Vagina (tissue), 2 donors: Measurements from ENCODE around the gene HAPLN2. TPM values are rescaled to one million over a fixed set of nuclear protein-coding genes. Genes with fewer than 3 reads are reported as not detected.
"Not testable (repeated sequence)": the region's sequence is repeated elsewhere in the genome, so short reads cannot be mapped to it uniquely, and the experiment has no call there.

Source experiments
- DNase-seq, 2 donors: peaks; one replicate each; pipeline ENCODE4 v3.0.0-alpha.2; 2017; ENCODE audit errors: extremely low spot score in 2 of 2
- H3K27ac ChIP-seq: fragments of 200-600 bp; sonication (generic); one replicate; pipeline ENCODE4 v1.5.1; 2019
- H3K27me3 ChIP-seq: fragments of 200-600 bp; sonication (generic); one replicate; pipeline ENCODE4 v1.5.1; 2019
- H3K36me3 ChIP-seq, 2 donors: fragments of 200-600 bp; sonication (generic); one replicate each; pipeline ENCODE4 v1.5.1; 2017 to 2019
- H3K4me1 ChIP-seq: fragments of 200-600 bp; sonication (generic); one replicate; pipeline ENCODE4 v1.5.1; 2019
- H3K4me3 ChIP-seq, 2 donors: fragments of 200-600 bp; sonication (generic); 1 replicate in 1 of 2; 2 replicates in 1 of 2; pipeline ENCODE4 v1.5.1; 2016 to 2019
- H3K9me3 ChIP-seq: fragments of 200-600 bp; sonication (generic); one replicate; pipeline ENCODE4 v1.5.1; 2019
- POLR2A ChIP-seq, 2 donors: fragments of 450-650 bp; IDR thresholded peaks; one replicate each; pipeline ENCODE4 v1.6.1; 2017; ENCODE audit warnings: antibody characterized with exemption in 2 of 2, mild to moderate bottlenecking in 2 of 2, moderate library complexity in 2 of 2
- POLR2AphosphoS5 ChIP-seq, 2 donors: sonication (generic); formaldehyde crosslinking; IDR thresholded peaks; one replicate each; pipeline ENCODE4 v1.9.0; 2017; ENCODE audit warnings: antibody characterized with exemption in 2 of 2, mild to moderate bottlenecking in 2 of 2, low read depth in 1 of 2; ENCODE audit not compliant: insufficient read depth in 1 of 2
- intact Hi-C: fragments of 100-400 bp; cut with DNase I; formaldehyde crosslinking; loops from one replicate; pipeline ENCODE4 v1.15.1; 2023
- total RNA-seq: library from RNA; depleted of rRNA; stranded (reverse); fragments of >200 nt; gene quantifications from one replicate; pipeline ENCODE4 v1.2.3, GENCODE V29; 2016
- TF ChIP-seq, protein P1 (sequence below), 3 experiments: fragments of 450-650 bp in 2 of 3; fragments of 200-600 bp in 1 of 3; sonication (generic) in 1 of 3; IDR thresholded peaks; one replicate each; pipeline ENCODE4 v1.5.1; 2017 to 2019; ENCODE audit warnings: antibody characterized with exemption in 3 of 3, mild to moderate bottlenecking in 2 of 3, moderate library complexity in 2 of 3

HAPLN2 gene
- total RNA-seq, 1 donor from 2014 or later, result not detected

DNA sequence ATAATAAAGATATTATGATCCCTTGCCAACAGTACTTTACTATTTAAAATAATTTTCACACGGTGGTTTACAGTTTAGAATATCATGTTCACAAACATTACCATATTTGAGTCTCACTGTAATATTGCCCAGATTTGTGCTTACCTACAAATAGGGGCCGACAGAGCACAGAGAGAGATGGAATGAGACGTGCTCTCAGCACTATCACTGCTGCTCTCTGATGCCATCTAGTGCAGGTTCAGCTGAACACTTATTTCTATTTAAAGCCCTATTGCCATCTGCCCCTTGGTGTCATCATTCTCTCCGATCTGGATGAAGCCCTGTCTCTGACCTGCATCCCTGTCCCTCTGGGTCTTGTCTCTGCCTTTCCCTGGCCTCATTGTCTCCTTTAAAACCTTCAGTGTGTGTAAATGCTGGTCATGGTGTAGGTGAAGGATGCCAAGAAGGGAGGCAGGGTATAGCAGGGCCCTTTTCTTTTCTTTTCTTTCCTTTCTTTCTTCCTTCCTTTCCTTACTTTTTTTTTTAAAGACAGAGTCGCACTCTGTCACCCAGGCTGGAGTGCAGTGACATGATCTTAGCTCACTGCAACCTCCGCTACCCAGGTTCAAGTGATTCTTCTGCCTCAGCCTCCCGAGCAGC, 11.1 kb upstream of the HAPLN2 start:
- Histone ChIP-seq H3K4me1 (no peaks in the 10 kb centered on the region), H3K27ac (no peak overlapping the region), H3K9me3 (no peaks in the 10 kb centered on the region), H3K36me3 (no peaks in the 10 kb centered on the region), H3K27me3 (no peaks in the 10 kb centered on the region), H3K4me3 (no peak overlapping the region)
- intact Hi-C loops, result loop anchor here (5.0 kb wide), 1 partner anchor 151 kb away; no protein-coding TSS in a partner anchor
- no peak for DNase-seq
- TF ChIP-seq, protein P1, sequence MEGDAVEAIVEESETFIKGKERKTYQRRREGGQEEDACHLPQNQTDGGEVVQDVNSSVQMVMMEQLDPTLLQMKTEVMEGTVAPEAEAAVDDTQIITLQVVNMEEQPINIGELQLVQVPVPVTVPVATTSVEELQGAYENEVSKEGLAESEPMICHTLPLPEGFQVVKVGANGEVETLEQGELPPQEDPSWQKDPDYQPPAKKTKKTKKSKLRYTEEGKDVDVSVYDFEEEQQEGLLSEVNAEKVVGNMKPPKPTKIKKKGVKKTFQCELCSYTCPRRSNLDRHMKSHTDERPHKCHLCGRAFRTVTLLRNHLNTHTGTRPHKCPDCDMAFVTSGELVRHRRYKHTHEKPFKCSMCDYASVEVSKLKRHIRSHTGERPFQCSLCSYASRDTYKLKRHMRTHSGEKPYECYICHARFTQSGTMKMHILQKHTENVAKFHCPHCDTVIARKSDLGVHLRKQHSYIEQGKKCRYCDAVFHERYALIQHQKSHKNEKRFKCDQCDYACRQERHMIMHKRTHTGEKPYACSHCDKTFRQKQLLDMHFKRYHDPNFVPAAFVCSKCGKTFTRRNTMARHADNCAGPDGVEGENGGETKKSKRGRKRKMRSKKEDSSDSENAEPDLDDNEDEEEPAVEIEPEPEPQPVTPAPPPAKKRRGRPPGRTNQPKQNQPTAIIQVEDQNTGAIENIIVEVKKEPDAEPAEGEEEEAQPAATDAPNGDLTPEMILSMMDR (IDR thresholded peaks at IDR 0.05), result peak; percentile 50 to 82 (median 70)
- no peak for TF ChIP-seq POLR2A (IDR thresholded peaks at IDR 0.05)
- TF ChIP-seq POLR2AphosphoS5 (IDR thresholded peaks at IDR 0.05; ENCODE audit: insufficient read depth in 1 of 2, low read depth in 1 of 2), result peak in 1 of 2 donors; percentile 39

DNA sequence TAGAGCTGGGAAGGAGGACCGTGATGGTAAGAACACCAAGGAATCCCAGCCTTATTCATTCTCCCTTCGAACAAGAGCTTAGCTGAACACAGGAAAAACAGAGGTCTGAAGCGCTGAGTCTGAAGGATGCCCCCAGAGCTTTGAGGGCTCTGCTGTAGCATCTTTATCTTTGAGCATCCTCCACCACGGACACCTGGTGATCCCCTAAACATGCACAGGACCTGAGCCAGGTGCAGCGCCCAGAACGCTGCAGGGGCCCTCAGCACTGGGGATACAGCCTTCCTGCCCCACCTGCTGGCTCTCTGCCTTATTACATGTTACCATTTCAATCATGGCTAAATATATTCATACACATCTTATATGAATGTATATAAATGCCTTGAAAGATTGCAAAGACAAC, 10.2 kb upstream of the HAPLN2 start:
- TF ChIP-seq POLR2A (IDR thresholded peaks at IDR 0.05) (no peak), POLR2AphosphoS5 (IDR thresholded peaks at IDR 0.05; ENCODE audit: insufficient read depth in 1 of 2, low read depth in 1 of 2) (no peak)
- TF ChIP-seq, protein P1 (IDR thresholded peaks at IDR 0.05), result no peak
- H3K4me3 ChIP-seq, result no peak overlapping the region
- intact Hi-C loops, result loop anchor here (5.0 kb wide), 1 partner anchor 152 kb away; no protein-coding TSS in a partner anchor

DNA sequence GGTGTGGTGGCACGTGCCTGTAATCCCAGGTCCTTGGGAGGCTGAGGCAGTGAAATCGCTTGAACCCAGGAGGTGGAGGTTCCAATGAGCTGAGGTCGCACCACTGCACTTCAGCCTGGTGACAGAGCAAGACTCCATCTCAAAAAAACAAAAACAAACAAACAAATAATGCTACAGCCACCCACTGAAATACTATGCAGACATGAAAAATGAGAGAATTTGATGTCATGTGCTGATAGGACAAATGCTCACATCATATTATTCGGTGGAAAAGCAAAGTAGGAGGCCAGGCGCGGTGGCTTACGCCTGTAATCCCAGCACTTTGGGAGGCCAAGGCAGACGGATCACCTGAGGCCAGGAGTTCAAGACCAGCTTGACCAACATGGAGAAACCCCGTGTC, 9.1 kb upstream of the HAPLN2 start:
- intact Hi-C loops, H3K36me3 ChIP-seq, DNase-seq, H3K27ac ChIP-seq, H3K9me3 ChIP-seq, H3K4me1 ChIP-seq, H3K4me3 ChIP-seq, H3K27me3 ChIP-seq: not testable (repeated sequence)

More for the DNA sequence above, 10.2 kb upstream of the HAPLN2 start:
- H3K4me1 ChIP-seq, result no peaks in the 10 kb centered on the region
- H3K9me3 ChIP-seq, result no peaks in the 10 kb centered on the region
- H3K27ac ChIP-seq, result no peak overlapping the region
- no peaks in the 10 kb centered on the region for H3K36me3 ChIP-seq
- DNase-seq, result no peak
- H3K27me3 ChIP-seq, result no peaks in the 10 kb centered on the region

DNA sequence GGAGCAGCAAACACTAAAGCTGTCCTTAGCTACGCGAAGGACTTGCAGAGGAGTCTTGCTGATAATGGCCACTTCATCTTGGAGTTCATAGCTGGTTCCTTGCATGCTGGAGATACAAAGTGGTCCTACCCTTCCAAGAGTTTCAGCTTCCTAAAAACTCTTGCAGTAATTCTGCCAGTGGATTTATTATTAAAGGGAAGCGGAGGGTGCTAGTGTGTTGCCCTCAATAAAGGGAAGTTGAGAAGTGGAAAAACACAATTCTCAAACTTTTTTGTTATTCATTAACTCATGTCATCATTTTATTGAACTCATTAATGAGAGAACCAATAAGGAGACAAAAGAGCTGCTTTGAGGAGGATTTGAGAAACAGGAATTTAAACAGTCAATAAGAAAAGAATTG, 6.5 kb upstream of the HAPLN2 start:
- Histone ChIP-seq H3K4me1 (no peaks in the 10 kb centered on the region), H3K27ac (no peak overlapping the region), H3K4me3 (no peak overlapping the region), H3K9me3 (no peaks in the 10 kb centered on the region), H3K36me3 (no peaks in the 10 kb centered on the region), H3K27me3 (no peaks in the 10 kb centered on the region)
- intact Hi-C loops, result no loop called here
- no peak for TF ChIP-seq POLR2A (IDR thresholded peaks at IDR 0.05)
- no peak for TF ChIP-seq POLR2AphosphoS5 (IDR thresholded peaks at IDR 0.05; ENCODE audit: insufficient read depth in 1 of 2, low read depth in 1 of 2)
- TF ChIP-seq, protein P1 (IDR thresholded peaks at IDR 0.05), result no peak
- DNase-seq, result no peak

DNA sequence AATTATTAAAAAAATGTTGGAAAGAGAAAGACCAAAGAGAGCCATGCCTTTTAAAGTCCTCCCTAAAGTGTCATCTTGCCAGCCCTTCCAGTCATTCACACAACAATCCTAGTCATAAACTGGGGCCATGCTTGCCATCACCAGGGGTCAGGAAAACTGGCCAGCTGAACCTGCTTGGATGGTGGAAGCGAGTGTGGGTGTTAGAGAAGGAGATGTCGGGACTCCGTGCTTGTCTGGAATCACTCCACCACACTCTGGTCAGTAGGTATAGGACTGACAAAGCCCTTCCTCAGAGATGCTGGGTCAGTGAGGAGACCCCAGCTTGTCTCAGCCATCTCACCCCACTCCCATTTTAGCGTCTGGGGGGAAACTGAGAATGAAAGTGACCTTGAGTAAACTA, 3.3 kb upstream of the HAPLN2 start:
- Histone ChIP-seq H3K27ac (peak overlapping the region; percentile 38), H3K9me3 (no peaks in the 10 kb centered on the region), H3K27me3 (no peaks in the 10 kb centered on the region), H3K4me3 (no peak overlapping the region), H3K4me1 (no peaks in the 10 kb centered on the region), H3K36me3 (no peaks in the 10 kb centered on the region)
- no peak for DNase-seq
- TF ChIP-seq POLR2AphosphoS5 (IDR thresholded peaks at IDR 0.05; ENCODE audit: insufficient read depth in 1 of 2, low read depth in 1 of 2) (no peak), POLR2A (IDR thresholded peaks at IDR 0.05) (no peak)
- TF ChIP-seq, protein P1 (IDR thresholded peaks at IDR 0.05), result no peak
- intact Hi-C loops, result no loop called here
